WI38 (cell line): Measurements from ENCODE around the gene PLD2.

Source experiments
- H3K4me3 ChIP-seq: 2 replicates; pipeline ENCODE4 v1.5.1; 2011; ENCODE audit warnings: low read depth, mild to moderate bottlenecking, control low read depth, low read length
- TF ChIP-seq, protein P1 (sequence below): IDR thresholded peaks from 2 replicates; pipeline ENCODE4 v1.5.1; 2012; ENCODE audit warnings: low read depth, mild to moderate bottlenecking, control low read depth, low read length

Gene PLD2

DNA sequence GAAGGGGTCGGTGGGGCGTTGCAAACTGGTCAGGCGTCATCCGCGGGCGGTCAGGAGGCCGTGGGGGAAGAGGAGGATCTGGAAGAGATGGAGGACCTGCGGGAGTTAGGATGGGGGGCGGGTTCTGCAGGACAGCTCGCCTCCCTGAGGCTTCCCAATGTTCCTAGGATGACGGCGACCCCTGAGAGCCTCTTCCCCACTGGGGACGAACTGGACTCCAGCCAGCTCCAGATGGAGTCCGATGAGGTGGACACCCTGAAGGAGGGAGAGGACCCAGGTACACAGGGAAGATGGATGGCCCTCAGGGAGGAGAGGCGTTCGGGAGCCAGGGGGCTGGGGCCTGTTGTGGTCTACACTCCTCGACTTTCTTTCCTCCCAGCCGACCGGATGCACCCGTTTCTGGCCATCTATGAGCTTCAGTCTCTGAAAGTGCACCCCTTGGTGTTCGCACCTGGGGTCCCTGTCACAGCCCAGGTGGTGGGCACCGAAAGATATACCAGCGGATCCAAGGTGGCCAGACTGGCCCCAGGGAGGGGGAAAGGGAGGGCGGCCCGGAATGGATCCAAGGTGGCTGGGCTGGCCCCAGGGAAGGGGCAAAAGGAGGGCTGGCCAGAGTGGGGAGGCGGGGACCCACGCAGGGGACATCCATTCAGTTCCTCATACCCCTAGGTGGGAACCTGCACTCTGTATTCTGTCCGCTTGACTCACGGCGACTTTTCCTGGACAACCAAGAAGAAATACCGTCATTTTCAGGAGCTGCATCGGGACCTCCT lies 839 bp downstream of the PLD2 start:
- H3K4me3 ChIP-seq: peak overlapping the region; percentile 78
- TF ChIP-seq, protein P1, sequence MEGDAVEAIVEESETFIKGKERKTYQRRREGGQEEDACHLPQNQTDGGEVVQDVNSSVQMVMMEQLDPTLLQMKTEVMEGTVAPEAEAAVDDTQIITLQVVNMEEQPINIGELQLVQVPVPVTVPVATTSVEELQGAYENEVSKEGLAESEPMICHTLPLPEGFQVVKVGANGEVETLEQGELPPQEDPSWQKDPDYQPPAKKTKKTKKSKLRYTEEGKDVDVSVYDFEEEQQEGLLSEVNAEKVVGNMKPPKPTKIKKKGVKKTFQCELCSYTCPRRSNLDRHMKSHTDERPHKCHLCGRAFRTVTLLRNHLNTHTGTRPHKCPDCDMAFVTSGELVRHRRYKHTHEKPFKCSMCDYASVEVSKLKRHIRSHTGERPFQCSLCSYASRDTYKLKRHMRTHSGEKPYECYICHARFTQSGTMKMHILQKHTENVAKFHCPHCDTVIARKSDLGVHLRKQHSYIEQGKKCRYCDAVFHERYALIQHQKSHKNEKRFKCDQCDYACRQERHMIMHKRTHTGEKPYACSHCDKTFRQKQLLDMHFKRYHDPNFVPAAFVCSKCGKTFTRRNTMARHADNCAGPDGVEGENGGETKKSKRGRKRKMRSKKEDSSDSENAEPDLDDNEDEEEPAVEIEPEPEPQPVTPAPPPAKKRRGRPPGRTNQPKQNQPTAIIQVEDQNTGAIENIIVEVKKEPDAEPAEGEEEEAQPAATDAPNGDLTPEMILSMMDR: no peak

DNA sequence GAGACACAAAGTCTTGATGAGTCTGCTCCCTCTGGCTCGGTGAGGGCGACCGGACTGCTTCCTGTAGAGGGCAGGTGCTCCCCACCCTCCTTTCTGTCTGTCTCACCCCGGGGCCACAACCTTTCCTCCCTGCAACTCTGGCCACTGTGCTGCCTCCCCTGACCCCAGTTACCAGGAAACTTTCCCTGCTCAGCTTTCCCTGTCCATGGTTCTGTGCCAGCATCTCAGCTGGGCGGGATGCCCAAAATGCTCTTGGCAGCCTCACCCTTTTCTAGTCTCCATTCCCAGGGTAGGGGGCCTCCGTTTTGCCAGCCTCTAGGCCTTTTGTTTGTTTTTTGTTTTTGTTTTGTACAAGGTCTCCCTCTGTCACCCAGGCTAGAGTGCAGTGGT lies 1.4 kb downstream of the PLD2 start:
- no peak overlapping the region for H3K4me3 ChIP-seq
- TF ChIP-seq, protein P1: no peak

DNA sequence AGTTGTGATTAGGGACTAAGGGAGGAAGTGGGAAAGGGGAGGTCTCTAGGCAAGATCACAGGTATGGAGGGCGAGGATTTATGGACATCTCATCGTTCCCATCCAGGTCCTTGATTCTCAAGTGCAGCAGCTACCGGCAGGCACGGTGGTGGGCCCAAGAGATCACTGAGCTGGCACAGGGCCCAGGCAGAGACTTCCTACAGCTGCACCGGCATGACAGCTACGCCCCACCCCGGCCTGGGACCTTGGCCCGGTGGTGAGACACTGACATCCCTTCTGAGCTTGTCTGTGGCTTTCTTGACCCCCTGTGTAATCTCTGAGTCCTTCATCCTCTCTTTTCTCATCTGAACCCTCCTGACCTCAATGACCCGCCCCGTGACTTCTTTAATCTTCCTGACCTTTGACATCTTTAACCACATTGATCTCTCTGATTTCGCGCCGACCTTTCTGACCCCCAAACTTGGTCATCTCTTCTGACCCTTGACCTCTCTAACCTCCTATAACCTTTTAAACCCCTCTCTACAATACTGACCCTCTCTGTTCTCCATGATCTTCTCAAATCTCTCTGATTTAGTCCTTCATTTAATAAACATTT lies 3.8 kb downstream of the PLD2 start:
- H3K4me3 ChIP-seq: no peak overlapping the region

DNA sequence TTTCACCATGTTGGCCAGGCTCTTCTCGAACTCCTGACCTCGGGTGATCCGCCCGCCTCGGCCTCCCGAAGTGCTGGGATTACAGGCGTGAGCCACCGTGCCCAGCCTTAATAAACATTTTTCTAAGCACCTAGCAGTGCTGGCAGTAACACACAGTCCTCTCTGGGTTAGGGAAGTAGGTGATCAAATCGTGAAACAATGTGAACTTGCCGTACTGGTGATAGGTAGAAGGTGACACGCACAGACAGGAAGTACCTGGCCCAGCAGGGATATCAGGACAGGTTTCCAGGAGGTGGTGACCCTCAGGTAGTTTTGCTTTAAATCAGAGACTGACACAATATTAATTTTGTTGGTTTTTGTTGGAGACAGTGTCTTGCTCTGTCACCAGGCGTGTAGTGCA lies 4.5 kb downstream of the PLD2 start:
- no peak overlapping the region for H3K4me3 ChIP-seq
- TF ChIP-seq, protein P1: no peak

More for the DNA sequence above, 3.8 kb downstream of the PLD2 start:
- TF ChIP-seq, protein P1: no peak

DNA sequence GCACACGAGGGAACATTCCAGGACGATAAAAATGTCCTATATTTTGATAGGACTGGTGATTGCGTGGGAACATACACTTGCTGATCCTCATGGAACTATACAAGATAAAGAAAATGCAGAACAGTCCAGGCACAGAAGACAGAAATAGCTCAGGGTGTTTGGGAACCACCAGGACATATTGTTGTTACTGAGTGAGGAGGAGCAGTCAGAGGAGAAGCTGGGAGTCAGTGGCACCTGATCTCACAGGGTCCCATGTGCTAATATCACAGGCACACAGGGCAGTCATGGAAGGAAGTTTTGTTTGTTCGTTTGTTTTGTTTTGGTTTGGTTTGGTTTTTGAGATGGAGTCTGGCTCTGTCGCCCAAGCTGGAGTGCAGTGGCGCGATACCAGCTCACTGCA lies 5.7 kb downstream of the PLD2 start:
- TF ChIP-seq, protein P1: no peak
- H3K4me3 ChIP-seq: no peak overlapping the region

DNA sequence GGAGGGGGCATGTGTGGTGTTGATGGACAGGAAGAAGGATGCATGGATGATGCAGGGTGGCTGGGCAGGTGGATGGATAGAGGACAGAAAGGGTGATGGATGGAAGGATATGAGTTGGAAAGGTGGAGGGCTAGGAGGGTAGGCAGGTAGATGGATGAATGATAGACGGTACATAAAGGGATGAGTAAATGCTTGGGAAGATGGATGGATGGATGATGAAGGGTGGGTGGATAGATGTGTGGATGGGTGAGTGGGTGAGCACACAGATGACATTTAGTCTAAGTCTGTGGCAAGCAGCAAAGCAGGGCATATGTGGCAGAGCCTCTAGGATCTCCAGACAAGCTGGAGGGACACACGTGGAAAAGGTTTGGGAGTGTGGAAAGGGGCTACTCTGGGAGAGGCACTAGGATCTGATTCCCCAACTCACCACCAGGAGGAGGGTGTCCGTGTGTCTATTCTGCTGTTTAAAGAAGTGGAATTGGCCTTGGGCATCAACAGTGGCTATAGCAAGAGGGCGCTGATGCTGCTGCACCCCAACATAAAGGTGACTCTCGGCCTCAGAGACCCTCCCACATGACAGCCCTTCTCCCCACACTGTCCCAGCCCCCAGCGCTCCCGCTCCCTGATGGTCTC lies 8.2 kb downstream of the PLD2 start:
- H3K4me3 ChIP-seq: no peak overlapping the region
- TF ChIP-seq, protein P1: peak; percentile 32; the same call in 1 of the 2 replicates

DNA sequence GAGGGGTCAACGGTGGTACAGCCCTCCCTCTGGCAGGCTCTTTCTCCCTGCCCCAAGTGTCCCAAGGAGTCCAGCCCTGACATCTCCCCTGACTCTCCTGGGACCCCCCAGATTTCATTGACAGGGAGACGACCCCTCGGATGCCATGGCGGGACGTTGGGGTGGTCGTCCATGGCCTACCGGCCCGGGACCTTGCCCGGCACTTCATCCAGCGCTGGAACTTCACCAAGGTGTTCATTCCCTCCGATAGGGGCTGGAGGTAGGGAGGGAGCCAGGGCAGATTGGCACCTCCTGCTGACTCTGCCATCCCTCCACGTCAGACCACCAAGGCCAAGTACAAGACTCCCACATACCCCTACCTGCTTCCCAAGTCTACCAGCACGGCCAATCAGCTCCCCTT lies 9.9 kb downstream of the PLD2 start:
- TF ChIP-seq, protein P1: no peak
- H3K4me3 ChIP-seq: no peak overlapping the region
